Endothelial cell of umbilical vein (primary cell): ENCODE results near the gene RSPH1. TPM values are rescaled to one million over a fixed set of nuclear protein-coding genes. Genes with fewer than 3 reads are reported as not detected.

Experiments
- BruUV-seq: library from RNA; stranded (reverse); fragments of 400-500 nt; replicated peaks from 2 replicates; lab custom pipeline; 2021; lab: Mats Ljungman, UMichigan
- CTCF ChIA-PET: fragments of 300-600, 350-600 bp; sonication (Branson Sonifier 250); formaldehyde crosslinking; loops from one replicate; lab custom pipeline; 2021; ENCODE audit warnings: antibody characterized with exemption, inconsistent platforms; lab: Charles Lee
- POLR2A ChIA-PET: fragments of 300-600, 350-600 bp; sonication (Branson Sonifier 250); formaldehyde crosslinking; loops from one replicate; lab custom pipeline; 2021; ENCODE audit warnings: antibody characterized with exemption, inconsistent platforms; lab: Charles Lee
- DNase-seq: peaks from one replicate; pipeline ENCODE4 v3.0.0-alpha.2; 2011; ENCODE audit warnings: low read depth, low spot score
- FAIRE-seq: peaks from 2 replicates; lab custom pipeline; 2011; peaks lifted over from hg19 to GRCh38; lab: Jason Lieb, UNC
- H2AFZ ChIP-seq: 2 replicates; pipeline ENCODE4 v1.6.0; 2012; ENCODE audit warnings: low read depth, low read length, control low read depth, inconsistent platforms
- H3K27ac ChIP-seq: 2 replicates; pipeline ENCODE4 v1.5.1; 2011; ENCODE audit warnings: low read depth, mild to moderate bottlenecking, control low read depth, low read length, moderate library complexity; ENCODE audit not compliant: insufficient read depth
- H3K27me3 ChIP-seq, 2 experiments: 2 replicates each; pipeline versions ENCODE4 v1.6.0 to v1.6.1; 2011; ENCODE audit warnings: low read length in 2 of 2, mixed read lengths in 1 of 2; ENCODE audit not compliant: control insufficient read depth in 2 of 2, insufficient read depth in 2 of 2
- H3K36me3 ChIP-seq, 2 experiments: 2 replicates in 1 of 2; 3 replicates in 1 of 2; pipeline ENCODE4 v1.5.1; 2011; ENCODE audit warnings: low read length in 2 of 2, mild to moderate bottlenecking in 1 of 2, moderate library complexity in 1 of 2; ENCODE audit not compliant: control insufficient read depth in 2 of 2, insufficient read depth in 2 of 2; ENCODE audit errors: extremely low read depth in 1 of 2
- H3K4me1 ChIP-seq: 3 replicates; pipeline ENCODE4 v1.5.1; 2011; ENCODE audit warnings: mild to moderate bottlenecking, low read length; ENCODE audit not compliant: control insufficient read depth, insufficient read depth; ENCODE audit errors: extremely low read depth
- H3K4me2 ChIP-seq: 2 replicates; pipeline ENCODE4 v1.6.1; 2011; ENCODE audit warnings: low read length, control low read depth, mixed read lengths; ENCODE audit not compliant: insufficient read depth
- H3K4me3 ChIP-seq, 3 experiments: fragments of 200-600 bp in 1 of 3; sonication (generic), shearing (Covaris generic) in 1 of 3; replicated peaks in 1 of 3; 2 replicates each; pipeline ENCODE4 v1.5.1; 2011 to 2016; ENCODE audit warnings: control low read depth in 3 of 3, low read length in 3 of 3, mild to moderate bottlenecking in 2 of 3, inconsistent platforms in 1 of 3, low read depth in 1 of 3, moderate library complexity in 1 of 3; ENCODE audit not compliant: insufficient read depth in 1 of 3
- H3K79me2 ChIP-seq: 2 replicates; pipeline ENCODE4 v1.6.0; 2012; ENCODE audit warnings: low read length, inconsistent platforms; ENCODE audit not compliant: control insufficient read depth, insufficient read depth
- H3K9ac ChIP-seq: replicated peaks from 2 replicates; pipeline ENCODE3; 2011; ENCODE audit warnings: low read length, control low read depth; ENCODE audit not compliant: insufficient read depth; ENCODE audit errors: extremely low read depth
- H3K9me1 ChIP-seq: replicated peaks from 3 replicates; pipeline ENCODE4 v1.6.0; 2011; ENCODE audit warnings: mild to moderate bottlenecking, low read length; ENCODE audit not compliant: control insufficient read depth, insufficient read depth; ENCODE audit errors: extremely low read depth
- H3K9me3 ChIP-seq: replicated peaks from 2 replicates; pipeline ENCODE4 v1.5.1; 2012; ENCODE audit warnings: low read length, inconsistent platforms; ENCODE audit not compliant: control insufficient read depth, insufficient read depth
- H4K20me1 ChIP-seq: replicated peaks from 2 replicates; pipeline ENCODE3; 2011; ENCODE audit warnings: mild to moderate bottlenecking, low read length; ENCODE audit not compliant: control insufficient read depth, insufficient read depth; ENCODE audit errors: extremely low read depth
- CTCF ChIP-seq, 2 donors: IDR thresholded peaks; 1 replicate in 1 of 2; 2 replicates in 1 of 2; pipeline ENCODE4 v1.5.1; 2011; ENCODE audit warnings: low read length in 2 of 2, mild to moderate bottlenecking in 2 of 2, moderate library complexity in 2 of 2, control low read depth in 1 of 2, inconsistent platforms in 1 of 2, low read depth in 1 of 2; ENCODE audit not compliant: insufficient read depth in 1 of 2; ENCODE audit errors: extremely low read depth in 1 of 2
- EZH2 ChIP-seq: IDR thresholded peaks from 2 replicates; pipeline ENCODE4 v1.6.1; 2012; ENCODE audit warnings: borderline replicate concordance, low read depth, mild to moderate bottlenecking, moderate library complexity, low read length, inconsistent platforms; ENCODE audit not compliant: severe bottlenecking
- FOS ChIP-seq: IDR thresholded peaks from 2 replicates; pipeline ENCODE4 v1.6.1; 2011; ENCODE audit warnings: mild to moderate bottlenecking, low read length, moderate library complexity, borderline replicate concordance; ENCODE audit not compliant: insufficient read depth
- GATA2 ChIP-seq: IDR thresholded peaks from 2 replicates; pipeline ENCODE4 v1.7.0; 2011; ENCODE audit warnings: low read depth, mild to moderate bottlenecking, moderate library complexity, mixed read lengths, low read length; ENCODE audit not compliant: insufficient read length, insufficient read depth
- JUN ChIP-seq: IDR thresholded peaks from 2 replicates; pipeline ENCODE4 v1.6.1; 2011; ENCODE audit warnings: borderline replicate concordance, low read depth; ENCODE audit not compliant: insufficient read length, insufficient read depth
- MAX ChIP-seq: IDR thresholded peaks from 2 replicates; pipeline ENCODE4 v1.6.1; 2011; ENCODE audit not compliant: insufficient read depth, insufficient read length
- MYC ChIP-seq: IDR thresholded peaks from one replicate; pipeline ENCODE4 v1.6.1; 2011; ENCODE audit warnings: mild to moderate bottlenecking, low read depth, low read length
- POLR2A ChIP-seq: IDR thresholded peaks from 2 replicates; pipeline ENCODE4 v1.6.1; 2012; ENCODE audit warnings: low read depth, mild to moderate bottlenecking, control low read depth, low read length
- POLR2AphosphoS5 ChIP-seq: IDR thresholded peaks from 2 replicates; pipeline ENCODE4 v1.6.1; 2012; ENCODE audit warnings: low read depth, mild to moderate bottlenecking, control low read depth, low read length, moderate library complexity; ENCODE audit not compliant: insufficient read depth
- dilution Hi-C: fragments of 300-500 bp; cut with MboI; formaldehyde crosslinking; loops from one replicate; pipeline ENCODE4 v1.15.0; 2019; ENCODE audit warnings: low sequenced_read_pairs; ENCODE audit not compliant: extremely low pct_ligation_motif_present
- intact Hi-C: fragments of 100-400 bp; cut with micrococcal nuclease; formaldehyde crosslinking; loops from one replicate; pipeline ENCODE4 v1.10.0; 2022
- polyA plus RNA-seq, 4 experiments: library from polyadenylated mRNA; depleted of rRNA in 3 of 4; stranded (reverse) in 3 of 4; unstranded in 1 of 4; fragments of >200 nt; gene quantifications; 2 replicates each; pipeline versions ENCODE4 v1.2.1 to v1.2.3, GENCODE V29; 2011 to 2012; ENCODE audit warnings: missing spikeins in 1 of 4
- total RNA-seq: library from RNA; stranded (reverse); gene quantifications from 2 replicates; pipeline ENCODE4 v1.2.3, GENCODE V29; 2021

The RSPH1 gene
- total and polyA plus RNA-seq, 2 donors (not counting 3 experiments of a cell fraction or from before 2014, with no cell fraction given): 0.08 TPM; not detected in 1

GRCh38 chr21:42525676-42526378 is 29.8 kb upstream of the RSPH1 start:
- Histone ChIP-seq H3K4me3 (no peak overlapping the region), H3K4me1 (no peaks in the 10 kb centered on the region), H3K27ac (no peak overlapping the region), H3K79me2 (no peaks in the 10 kb centered on the region), H4K20me1 (no peaks in the 10 kb centered on the region), H3K9ac (no peak overlapping the region), H2AFZ (no peak overlapping the region), H3K9me3 (no peaks in the 10 kb centered on the region), H3K4me2 (no peak overlapping the region), H3K36me3 (no peaks in the 10 kb centered on the region), H3K9me1 (no peaks in the 10 kb centered on the region), H3K27me3 (no peaks in the 10 kb centered on the region)
- TF ChIP-seq GATA2: no peak
- no peak for TF ChIP-seq POLR2A
- TF ChIP-seq EZH2: no peak
- TF ChIP-seq FOS: no peak
- TF ChIP-seq MYC: no peak
- no peak for TF ChIP-seq JUN
- TF ChIP-seq POLR2AphosphoS5: no peak
- TF ChIP-seq MAX: no peak
- no peak for TF ChIP-seq CTCF (IDR thresholded peaks at IDR 0.05; ENCODE audit: extremely low read depth in 1 of 2, insufficient read depth in 1 of 2, low read depth in 1 of 2, low read length in 2 of 2)
- intact Hi-C loops (no loop called here), dilution Hi-C loops (no loop called here)
- no peak for DNase-seq
- no TSS peak for BruUV-seq
- ChIA-PET CTCF (no interaction called here), POLR2A (no interaction called here)
- FAIRE-seq: no peak
